Ovary (tissue), 3 donors: Measurements from ENCODE around the gene EPS8.

Source experiments
- POLR2A ChIP-seq: fragments of 450-650 bp; IDR thresholded peaks from one replicate; pipeline ENCODE4 v1.6.1; 2017; ENCODE audit warnings: antibody characterized with exemption, mild to moderate bottlenecking, moderate library complexity
- TF ChIP-seq, protein P1 (sequence below), 3 donors: fragments of 450-650 bp in 2 of 3; fragments of 200-600 bp in 1 of 3; IDR thresholded peaks; one replicate each; pipeline versions ENCODE4 v1.5.1 to v1.8.0; 2016 to 2022; ENCODE audit warnings: antibody characterized with exemption in 3 of 3, mild to moderate bottlenecking in 1 of 3
- donor health status: DM: no; HTN: no; CAD: no.

- no peak for TF ChIP-seq POLR2A
- TF ChIP-seq, protein P1, sequence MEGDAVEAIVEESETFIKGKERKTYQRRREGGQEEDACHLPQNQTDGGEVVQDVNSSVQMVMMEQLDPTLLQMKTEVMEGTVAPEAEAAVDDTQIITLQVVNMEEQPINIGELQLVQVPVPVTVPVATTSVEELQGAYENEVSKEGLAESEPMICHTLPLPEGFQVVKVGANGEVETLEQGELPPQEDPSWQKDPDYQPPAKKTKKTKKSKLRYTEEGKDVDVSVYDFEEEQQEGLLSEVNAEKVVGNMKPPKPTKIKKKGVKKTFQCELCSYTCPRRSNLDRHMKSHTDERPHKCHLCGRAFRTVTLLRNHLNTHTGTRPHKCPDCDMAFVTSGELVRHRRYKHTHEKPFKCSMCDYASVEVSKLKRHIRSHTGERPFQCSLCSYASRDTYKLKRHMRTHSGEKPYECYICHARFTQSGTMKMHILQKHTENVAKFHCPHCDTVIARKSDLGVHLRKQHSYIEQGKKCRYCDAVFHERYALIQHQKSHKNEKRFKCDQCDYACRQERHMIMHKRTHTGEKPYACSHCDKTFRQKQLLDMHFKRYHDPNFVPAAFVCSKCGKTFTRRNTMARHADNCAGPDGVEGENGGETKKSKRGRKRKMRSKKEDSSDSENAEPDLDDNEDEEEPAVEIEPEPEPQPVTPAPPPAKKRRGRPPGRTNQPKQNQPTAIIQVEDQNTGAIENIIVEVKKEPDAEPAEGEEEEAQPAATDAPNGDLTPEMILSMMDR (IDR thresholded peaks at IDR 0.05) = no peak
Observed at GRCh38 chr12:15733136-15733535, 56.1 kb downstream of the EPS8 start.
